Measurements from ENCODE around the gene POLG. TPM values are rescaled to one million over a fixed set of nuclear protein-coding genes. Genes with fewer than 3 reads are reported as not detected.
A peak's percentile ranks its signal among the peaks of the same experiment; 100 is the strongest.

POLG gene
- total RNA-seq, 1 donor = 61.2 TPM

DNA sequence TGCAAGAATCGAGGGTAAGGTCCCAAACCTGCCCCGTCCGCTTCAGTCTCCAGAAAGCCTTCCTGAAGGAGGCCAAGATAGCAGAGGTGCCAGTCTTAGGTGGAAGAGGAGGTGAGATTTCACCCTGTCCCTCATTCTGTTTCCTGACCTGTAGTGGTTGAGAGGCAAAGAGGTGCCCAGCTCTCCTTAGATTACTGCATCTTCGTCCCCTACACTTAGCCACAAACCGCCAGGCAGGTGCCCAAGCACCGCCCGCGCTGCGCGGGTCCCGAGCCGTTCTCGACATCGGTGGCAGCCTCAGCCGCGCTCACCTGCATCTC is 23.8 kb upstream of the POLG start:
- peaks cover 91% of the 10 kb centered on the region for H3K27me3 ChIP-seq (ENCODE audit: insufficient read depth, low read length)
- peak overlapping the region; percentile 88 for H3K4me2 ChIP-seq (ENCODE audit: insufficient read depth, low read length)
- TF ChIP-seq, protein P1, sequence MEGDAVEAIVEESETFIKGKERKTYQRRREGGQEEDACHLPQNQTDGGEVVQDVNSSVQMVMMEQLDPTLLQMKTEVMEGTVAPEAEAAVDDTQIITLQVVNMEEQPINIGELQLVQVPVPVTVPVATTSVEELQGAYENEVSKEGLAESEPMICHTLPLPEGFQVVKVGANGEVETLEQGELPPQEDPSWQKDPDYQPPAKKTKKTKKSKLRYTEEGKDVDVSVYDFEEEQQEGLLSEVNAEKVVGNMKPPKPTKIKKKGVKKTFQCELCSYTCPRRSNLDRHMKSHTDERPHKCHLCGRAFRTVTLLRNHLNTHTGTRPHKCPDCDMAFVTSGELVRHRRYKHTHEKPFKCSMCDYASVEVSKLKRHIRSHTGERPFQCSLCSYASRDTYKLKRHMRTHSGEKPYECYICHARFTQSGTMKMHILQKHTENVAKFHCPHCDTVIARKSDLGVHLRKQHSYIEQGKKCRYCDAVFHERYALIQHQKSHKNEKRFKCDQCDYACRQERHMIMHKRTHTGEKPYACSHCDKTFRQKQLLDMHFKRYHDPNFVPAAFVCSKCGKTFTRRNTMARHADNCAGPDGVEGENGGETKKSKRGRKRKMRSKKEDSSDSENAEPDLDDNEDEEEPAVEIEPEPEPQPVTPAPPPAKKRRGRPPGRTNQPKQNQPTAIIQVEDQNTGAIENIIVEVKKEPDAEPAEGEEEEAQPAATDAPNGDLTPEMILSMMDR (IDR thresholded peaks at IDR 0.05; ENCODE audit: extremely low read depth, low read depth, low read length) = no peak
- no peaks in the 10 kb centered on the region for H3K36me3 ChIP-seq (ENCODE audit: insufficient read depth, low read length)
- peaks cover 7% of the 10 kb centered on the region for H4K20me1 ChIP-seq (ENCODE audit: insufficient read depth, low read length)
- no peaks in the 10 kb centered on the region for H3K79me2 ChIP-seq (ENCODE audit: insufficient read depth, low read length)
- no peaks in the 10 kb centered on the region for H3K4me1 ChIP-seq (ENCODE audit: insufficient read depth, low read length)
- H3K27ac ChIP-seq (ENCODE audit: low read depth, low read length) = no peak overlapping the region
- no peaks in the 10 kb centered on the region for H3K9me3 ChIP-seq (ENCODE audit: low read depth, low read length)
- DNase-seq (ENCODE audit: insufficient read length, low spot score, missing footprints) = no peak
- H3K4me3 ChIP-seq (ENCODE audit: insufficient read depth, low read length) = peak overlapping the region; percentile 67
- H2AFZ ChIP-seq (ENCODE audit: low read length) = peak overlapping the region; percentile 89

DNA sequence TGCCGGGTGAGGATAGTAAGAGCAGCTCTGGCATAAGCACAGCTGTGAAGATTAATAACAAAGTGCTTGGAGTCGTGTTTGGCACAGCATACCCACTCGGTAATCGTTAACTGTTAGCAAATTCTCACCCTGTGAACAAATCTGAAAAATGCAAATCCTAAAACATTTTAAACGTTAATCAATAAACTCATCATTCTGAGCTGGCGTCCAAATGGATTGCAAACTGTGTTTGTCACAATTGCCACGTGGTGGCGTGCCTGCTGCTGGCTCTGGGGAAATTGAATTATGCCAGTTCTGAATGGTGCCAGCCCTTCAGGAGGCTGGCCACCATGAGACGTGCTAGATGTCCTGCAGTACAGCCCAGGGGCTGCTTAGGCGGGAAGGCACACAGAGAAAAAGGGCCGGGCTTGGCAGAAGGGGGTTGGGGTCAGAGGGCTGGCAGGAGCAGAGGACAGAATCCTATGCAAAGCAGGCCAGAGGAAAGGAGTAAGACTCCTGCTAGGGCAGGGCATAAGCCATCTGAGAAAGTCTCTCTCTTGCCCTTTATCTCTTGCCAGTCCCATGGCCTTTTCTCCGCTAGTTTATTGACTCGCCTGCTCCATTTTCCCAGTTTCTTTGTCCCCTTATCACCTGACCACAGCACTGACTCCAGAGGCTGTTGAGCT is 22.1 kb upstream of the POLG start:
- DNase-seq (ENCODE audit: insufficient read length, low spot score, missing footprints) = peak; percentile 93
- H3K27ac ChIP-seq (ENCODE audit: low read depth, low read length) = no peak overlapping the region
- no peak overlapping the region for H3K4me3 ChIP-seq (ENCODE audit: insufficient read depth, low read length)
- H3K4me1 ChIP-seq (ENCODE audit: insufficient read depth, low read length) = no peaks in the 10 kb centered on the region
- H3K79me2 ChIP-seq (ENCODE audit: insufficient read depth, low read length) = no peaks in the 10 kb centered on the region
- no peak overlapping the region for H2AFZ ChIP-seq (ENCODE audit: low read length)
- H4K20me1 ChIP-seq (ENCODE audit: insufficient read depth, low read length) = peaks cover 7% of the 10 kb centered on the region
- H3K9me3 ChIP-seq (ENCODE audit: low read depth, low read length) = no peaks in the 10 kb centered on the region
- no peak overlapping the region for H3K4me2 ChIP-seq (ENCODE audit: insufficient read depth, low read length)
- H3K36me3 ChIP-seq (ENCODE audit: insufficient read depth, low read length) = no peaks in the 10 kb centered on the region
- H3K27me3 ChIP-seq (ENCODE audit: insufficient read depth, low read length) = peaks cover 87% of the 10 kb centered on the region
- TF ChIP-seq, protein P1 (IDR thresholded peaks at IDR 0.05; ENCODE audit: extremely low read depth, low read depth, low read length) = peak; percentile 57

- peak; percentile 54 for DNase-seq (ENCODE audit: insufficient read length, low spot score, missing footprints)
- no peaks in the 10 kb centered on the region for H3K4me1 ChIP-seq (ENCODE audit: insufficient read depth, low read length)
- H3K79me2 ChIP-seq (ENCODE audit: insufficient read depth, low read length) = no peaks in the 10 kb centered on the region
- H3K36me3 ChIP-seq (ENCODE audit: insufficient read depth, low read length) = no peaks in the 10 kb centered on the region
- H3K27me3 ChIP-seq (ENCODE audit: insufficient read depth, low read length) = peaks cover 74% of the 10 kb centered on the region
- TF ChIP-seq, protein P1 (IDR thresholded peaks at IDR 0.05; ENCODE audit: extremely low read depth, low read depth, low read length) = no peak
- no peak overlapping the region for H3K4me3 ChIP-seq (ENCODE audit: insufficient read depth, low read length)
- H3K4me2 ChIP-seq (ENCODE audit: insufficient read depth, low read length) = no peak overlapping the region
- H4K20me1 ChIP-seq (ENCODE audit: insufficient read depth, low read length) = peaks cover 7% of the 10 kb centered on the region
- no peak overlapping the region for H3K27ac ChIP-seq (ENCODE audit: low read depth, low read length)
- H2AFZ ChIP-seq (ENCODE audit: low read length) = no peak overlapping the region
- no peaks in the 10 kb centered on the region for H3K9me3 ChIP-seq (ENCODE audit: low read depth, low read length)
Observed at GRCh38 chr15:89353991-89354390, 19.4 kb upstream of the POLG start.

GRCh38 chr15:89352476-89352875 is 17.9 kb upstream of the POLG start:
- Histone ChIP-seq H3K4me1 (ENCODE audit: insufficient read depth, low read length) (no peaks in the 10 kb centered on the region), H4K20me1 (ENCODE audit: insufficient read depth, low read length) (no peaks in the 10 kb centered on the region), H3K4me3 (ENCODE audit: insufficient read depth, low read length) (no peak overlapping the region), H3K36me3 (ENCODE audit: insufficient read depth, low read length) (no peaks in the 10 kb centered on the region), H2AFZ (ENCODE audit: low read length) (no peak overlapping the region), H3K27me3 (ENCODE audit: insufficient read depth, low read length) (peaks cover 65% of the 10 kb centered on the region), H3K4me2 (ENCODE audit: insufficient read depth, low read length) (no peak overlapping the region), H3K27ac (ENCODE audit: low read depth, low read length) (no peak overlapping the region), H3K79me2 (ENCODE audit: insufficient read depth, low read length) (no peaks in the 10 kb centered on the region), H3K9me3 (ENCODE audit: low read depth, low read length) (no peaks in the 10 kb centered on the region)
- TF ChIP-seq, protein P1 (IDR thresholded peaks at IDR 0.05; ENCODE audit: extremely low read depth, low read depth, low read length) = no peak
- DNase-seq (ENCODE audit: insufficient read length, low spot score, missing footprints) = peak; percentile 41
